ENCODE measurements around the gene FADS3. TPM values are rescaled to one million over a fixed set of nuclear protein-coding genes. Genes with fewer than 3 reads are reported as not detected.

Gene FADS3
- total and polyA plus RNA-seq, 2 of the 13 experiments (the other 11 are each of a cell fraction or from before 2014, with no cell fraction given), result 13.4 to 23.2 TPM

DNA sequence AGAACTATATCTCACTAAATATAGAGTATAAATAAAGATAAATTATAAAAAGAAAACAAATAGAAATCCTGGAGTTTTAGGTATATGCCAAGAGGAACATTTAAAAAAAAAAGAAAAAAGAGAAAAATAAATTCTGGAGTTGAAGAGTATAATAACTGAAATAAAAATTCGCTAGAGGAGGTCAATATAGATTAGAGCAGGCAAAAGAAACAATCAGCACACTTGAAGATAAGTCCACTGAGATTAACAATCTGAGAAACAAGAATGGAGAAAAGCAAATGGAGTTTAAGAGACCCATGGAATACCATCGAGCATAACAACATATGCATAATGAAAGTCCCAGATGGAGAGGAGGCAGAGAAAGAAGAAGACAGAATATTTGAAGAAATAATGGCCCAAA, 44.5 kb upstream of the FADS3 start:
- Histone ChIP-seq H3K9ac (ENCODE audit: insufficient read depth, low read depth, low read length) (no peak overlapping the region), H3K4me1 (ENCODE audit: insufficient read depth, low read length) (peaks cover 7% of the 10 kb centered on the region), H3K4me3 (replicated peaks in 1 of 3; ENCODE audit: insufficient read depth in 1 of 3, low read depth in 2 of 3, low read length in 3 of 3) (no peak overlapping the region), H3K4me2 (ENCODE audit: low read depth, low read length) (no peak overlapping the region), H3K79me2 (ENCODE audit: insufficient read depth, low read length) (no peaks in the 10 kb centered on the region), H3K27ac (ENCODE audit: extremely low read length, insufficient read depth, low read length) (no peak overlapping the region), H3K36me3 (replicated peaks in 1 of 2; ENCODE audit: control insufficient read depth in 1 of 2, insufficient read depth in 2 of 2, low read length in 2 of 2) (no peaks in the 10 kb centered on the region), H2AFZ (ENCODE audit: low read length) (no peak overlapping the region), H3K27me3 (ENCODE audit: control insufficient read depth in 1 of 2, insufficient read depth in 2 of 2, low read length in 2 of 2) (no peaks in the 10 kb centered on the region; a peak in 1 of 5 replicates), H3K9me3 (ENCODE audit: low read length) (no peaks in the 10 kb centered on the region), H4K20me1 (ENCODE audit: insufficient read depth, low read length) (no peaks in the 10 kb centered on the region)
- intact Hi-C loops (cut with micrococcal nuclease; ENCODE audit: unreplicated experiment) (no loop called here), in situ Hi-C loops (cut with HindIII; ENCODE audit: extremely low pct_ligation_motif_present, low pct_unique_long_range_greater_than_20kb) (no loop called here)
- whole genome bisulfite sequencing (ENCODE audit: low lambda C conversion rate), result 0% methylated on average over 2 of the region's 2 CpGs
- TF ChIP-seq ATF7 (IDR thresholded peaks at IDR 0.05) (no peak), ATF7 (CRISPR knock-in tag; IDR thresholded peaks at IDR 0.05) (no peak), HOXA7 (CRISPR knock-in tag; IDR thresholded peaks at IDR 0.05) (no peak), ZNF264 (CRISPR knock-in tag; IDR thresholded peaks at IDR 0.05) (no peak), ZSCAN29 (CRISPR knock-in tag; conservative IDR thresholded peaks at IDR 0.05) (no peak), ZNF746 (CRISPR knock-in tag; IDR thresholded peaks at IDR 0.05) (no peak), ZFY (CRISPR knock-in tag; IDR thresholded peaks at IDR 0.05) (no peak), MYNN (CRISPR knock-in tag; IDR thresholded peaks at IDR 0.05; ENCODE audit: low read depth) (no peak), FOXM1 (CRISPR knock-in tag; IDR thresholded peaks at IDR 0.05) (no peak), NFE2 (CRISPR knock-in tag; IDR thresholded peaks at IDR 0.05) (no peak), GTF3A (CRISPR knock-in tag; conservative IDR thresholded peaks at IDR 0.05) (no peak), EEA1 (CRISPR knock-in tag; IDR thresholded peaks at IDR 0.05; ENCODE audit: borderline replicate concordance) (no peak), ZNF143 (CRISPR knock-in tag; IDR thresholded peaks at IDR 0.05) (no peak), SKI (IDR thresholded peaks at IDR 0.05; ENCODE audit: partially characterized antibody) (no peak)
- ChIA-PET POLR2A (no interaction called here), CTCF (ENCODE audit: low intra/inter-chr PET ratio, low total read pairs) (no interaction called here)
- no peak for ATAC-seq
- FAIRE-seq, result no peak
- no peak for DNase-seq (ENCODE audit: low spot score)
- no TSS peak for BruUV-seq (replicated peaks)
